ENCODE measurements around the gene MYCL.

GRCh38 chr1:39919545-39919944 is 17.8 kb upstream of the MYCL start:
- no peak for TF ChIP-seq POLR2A (IDR thresholded peaks at IDR 0.05)
- TF ChIP-seq, protein P1, sequence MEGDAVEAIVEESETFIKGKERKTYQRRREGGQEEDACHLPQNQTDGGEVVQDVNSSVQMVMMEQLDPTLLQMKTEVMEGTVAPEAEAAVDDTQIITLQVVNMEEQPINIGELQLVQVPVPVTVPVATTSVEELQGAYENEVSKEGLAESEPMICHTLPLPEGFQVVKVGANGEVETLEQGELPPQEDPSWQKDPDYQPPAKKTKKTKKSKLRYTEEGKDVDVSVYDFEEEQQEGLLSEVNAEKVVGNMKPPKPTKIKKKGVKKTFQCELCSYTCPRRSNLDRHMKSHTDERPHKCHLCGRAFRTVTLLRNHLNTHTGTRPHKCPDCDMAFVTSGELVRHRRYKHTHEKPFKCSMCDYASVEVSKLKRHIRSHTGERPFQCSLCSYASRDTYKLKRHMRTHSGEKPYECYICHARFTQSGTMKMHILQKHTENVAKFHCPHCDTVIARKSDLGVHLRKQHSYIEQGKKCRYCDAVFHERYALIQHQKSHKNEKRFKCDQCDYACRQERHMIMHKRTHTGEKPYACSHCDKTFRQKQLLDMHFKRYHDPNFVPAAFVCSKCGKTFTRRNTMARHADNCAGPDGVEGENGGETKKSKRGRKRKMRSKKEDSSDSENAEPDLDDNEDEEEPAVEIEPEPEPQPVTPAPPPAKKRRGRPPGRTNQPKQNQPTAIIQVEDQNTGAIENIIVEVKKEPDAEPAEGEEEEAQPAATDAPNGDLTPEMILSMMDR (IDR thresholded peaks at IDR 0.05) = peak; percentile 54 to 78 (median 62)

Measured in right lobe of liver (tissue), 4 donors.